PC-3 (cell line): Measurements from ENCODE around the gene TNS3. TPM values are rescaled to one million over a fixed set of nuclear protein-coding genes. Genes with fewer than 3 reads are reported as not detected.

ENCODE experiments used
- ATAC-seq: fragments of 200-7000 bp; cut with Tn5 transposase; 2 replicates; pipeline ENCODE4 v1.9.1; 2020; ENCODE audit warnings: mild to moderate bottlenecking, moderate library complexity
- BruUV-seq: library from RNA; stranded (reverse); fragments of 400-500 nt; replicated peaks from 2 replicates; lab custom pipeline; 2021; lab: Mats Ljungman, UMichigan
- CTCF ChIA-PET: fragments of 300-600 bp; sonication (Branson Sonifier 250); formaldehyde crosslinking; loops from one replicate; lab custom pipeline; 2022; ENCODE audit warnings: antibody characterized with exemption; lab: Charles Lee
- POLR2A ChIA-PET: fragments of 300-600 bp; sonication (Branson Sonifier 250); formaldehyde crosslinking; loops from one replicate; lab custom pipeline; 2022; ENCODE audit warnings: antibody characterized with exemption; ENCODE audit not compliant: unreplicated experiment; lab: Charles Lee
- DNase-seq: peaks from one replicate; pipeline ENCODE4 v3.0.0-alpha.2; 2015
- H2AFZ ChIP-seq: fragments of 300-600 bp; sonication (generic); 2 replicates; pipeline ENCODE4 v1.6.0; 2016; ENCODE audit warnings: antibody characterized with exemption, low read length
- H3F3A ChIP-seq: fragments of 300-600 bp; sonication (generic); one replicate; pipeline ENCODE4 v1.6.0; 2017; ENCODE audit warnings: antibody characterized with exemption, low read length, control low read depth, mild to moderate bottlenecking; ENCODE audit not compliant: unreplicated experiment
- H3K27ac ChIP-seq: fragments of 300-600 bp; sonication (generic); 2 replicates; pipeline ENCODE4 v1.5.1; 2016; ENCODE audit warnings: mild to moderate bottlenecking, low read length
- H3K27me3 ChIP-seq: fragments of 300-600 bp; sonication (generic); 2 replicates; pipeline ENCODE4 v1.6.1; 2016; ENCODE audit warnings: low read length, mixed read lengths
- H3K36me3 ChIP-seq: fragments of 300-600 bp; sonication (generic); 2 replicates; pipeline ENCODE4 v1.6.1; 2016; ENCODE audit warnings: low read depth, mixed run types, low read length, mixed read lengths
- H3K4me1 ChIP-seq: fragments of 300-600 bp; sonication (generic); 2 replicates; pipeline ENCODE4 v1.5.1; 2016; ENCODE audit warnings: low read length; ENCODE audit not compliant: insufficient read depth
- H3K4me2 ChIP-seq: fragments of 300-600 bp; sonication (generic); 2 replicates; pipeline ENCODE4 v1.6.0; 2016; ENCODE audit warnings: low read length
- H3K4me3 ChIP-seq: fragments of 300-600 bp; sonication (generic); 2 replicates; pipeline ENCODE4 v1.5.1; 2016; ENCODE audit warnings: mild to moderate bottlenecking, low read length, mixed read lengths
- H3K79me2 ChIP-seq: fragments of 300-600 bp; sonication (generic); 2 replicates; pipeline ENCODE4 v1.6.1; 2017; ENCODE audit warnings: low read length, mixed read lengths
- H3K9ac ChIP-seq: fragments of 300-600 bp; sonication (generic); 2 replicates; pipeline ENCODE4 v1.6.0; 2016; ENCODE audit warnings: mild to moderate bottlenecking, low read length
- H3K9me2 ChIP-seq: fragments of 300-600 bp; sonication (generic); replicated peaks from 2 replicates; pipeline ENCODE4 v1.6.1; 2016; ENCODE audit warnings: mixed run types, low read length, mixed read lengths
- H3K9me3 ChIP-seq: fragments of 300-600 bp; sonication (generic); 2 replicates; pipeline ENCODE4 v1.6.1; 2016; ENCODE audit warnings: low read length, mixed read lengths
- H4K20me1 ChIP-seq: fragments of 300-600 bp; sonication (generic); 2 replicates; pipeline ENCODE4 v1.6.1; 2016; ENCODE audit warnings: low read length, mixed read lengths
- CTCF ChIP-seq: fragments of 300-600 bp; sonication (generic); conservative IDR thresholded peaks from 2 replicates; pipeline ENCODE4 v1.5.1; 2017; ENCODE audit warnings: antibody characterized with exemption, low read depth, mild to moderate bottlenecking, low read length
- EZH2 ChIP-seq: fragments of 300-600 bp; sonication (generic); IDR thresholded peaks from one replicate; pipeline ENCODE4 v1.6.1; 2017; ENCODE audit warnings: antibody characterized with exemption, mild to moderate bottlenecking, low read length; ENCODE audit not compliant: unreplicated experiment
- EZH2phosphoT487 ChIP-seq: fragments of 300-600 bp; sonication (generic); IDR thresholded peaks from 2 replicates; pipeline ENCODE4 v1.6.1; 2018; ENCODE audit warnings: mild to moderate bottlenecking, antibody characterized with exemption, low read length, borderline replicate concordance
- intact Hi-C: fragments of 100-400 bp; cut with micrococcal nuclease; formaldehyde crosslinking; loops from 2 replicates; pipeline ENCODE4 v1.9.0; 2023
- total RNA-seq: library from RNA; depleted of rRNA; stranded (reverse); fragments of >200 nt; gene quantifications from 2 replicates; pipeline ENCODE4 v1.2.3, GENCODE V29; 2014

The TNS3 gene
- total RNA-seq, 1 experiment from 2014 or later = 72.3 TPM

GRCh38 chr7:47347346-47347745 lies 234.6 kb downstream of the TNS3 start:
- Histone ChIP-seq H3K9me3 (no peaks in the 10 kb centered on the region), H3K4me1 (no peaks in the 10 kb centered on the region), H3K27ac (no peak overlapping the region), H3K36me3 (peaks cover 27% of the 10 kb centered on the region), H3K9ac (no peak overlapping the region), H3K4me2 (no peak overlapping the region), H3K79me2 (no peaks in the 10 kb centered on the region), H3F3A (no peaks in the 10 kb centered on the region), H4K20me1 (peaks cover 4% of the 10 kb centered on the region; the same call in 1 of the 2 replicates), H3K4me3 (no peak overlapping the region), H3K9me2 (no peaks in the 10 kb centered on the region), H2AFZ (no peak overlapping the region), H3K27me3 (no peaks in the 10 kb centered on the region)
- DNase-seq (no peak), ATAC-seq (no peak)
- intact Hi-C loops = no loop called here
- ChIA-PET CTCF (no interaction called here), POLR2A (no interaction called here)
- BruUV-seq = no TSS peak
- no peak for TF ChIP-seq EZH2phosphoT487
- no peak for TF ChIP-seq CTCF
- TF ChIP-seq EZH2 = no peak

- H3K27ac ChIP-seq = no peak overlapping the region
- no peaks in the 10 kb centered on the region for H3K9me2 ChIP-seq
- H3K9ac ChIP-seq = no peak overlapping the region
- H3K9me3 ChIP-seq = no peaks in the 10 kb centered on the region
- no peak overlapping the region for H2AFZ ChIP-seq
- ATAC-seq = no peak
- H3K79me2 ChIP-seq = no peaks in the 10 kb centered on the region
- H3K36me3 ChIP-seq = peaks cover 35% of the 10 kb centered on the region
- H3K4me3 ChIP-seq = no peak overlapping the region
- H4K20me1 ChIP-seq = 0 out of 2 replicates have a peak, but pooled peaks cover 4% of the 10 kb centered on the region
- no peak for TF ChIP-seq EZH2
- TF ChIP-seq CTCF = no peak
- TF ChIP-seq EZH2phosphoT487 = no peak
- no peaks in the 10 kb centered on the region for H3K27me3 ChIP-seq
- H3K4me1 ChIP-seq = no peaks in the 10 kb centered on the region
- ChIA-PET CTCF (no interaction called here), POLR2A (no interaction called here)
- BruUV-seq = no TSS peak
- intact Hi-C loops = no loop called here
- no peak overlapping the region for H3K4me2 ChIP-seq
- no peak for DNase-seq
- H3F3A ChIP-seq = no peaks in the 10 kb centered on the region
Observed at GRCh38 chr7:47346377-47346914, 235.5 kb downstream of the TNS3 start.

- Histone ChIP-seq H2AFZ (no peak overlapping the region), H3K9me2 (no peaks in the 10 kb centered on the region), H3K9me3 (no peaks in the 10 kb centered on the region), H3F3A (no peaks in the 10 kb centered on the region), H3K4me3 (no peak overlapping the region), H4K20me1 (0 out of 2 replicates have a peak, but pooled peaks cover 4% of the 10 kb centered on the region), H3K27ac (no peak overlapping the region), H3K79me2 (no peaks in the 10 kb centered on the region), H3K27me3 (no peaks in the 10 kb centered on the region), H3K4me2 (no peak overlapping the region), H3K4me1 (no peaks in the 10 kb centered on the region), H3K9ac (no peak overlapping the region), H3K36me3 (peaks cover 40% of the 10 kb centered on the region)
- ATAC-seq = no peak
- TF ChIP-seq EZH2 (no peak), CTCF (no peak), EZH2phosphoT487 (no peak)
- DNase-seq = no peak
- ChIA-PET POLR2A (no interaction called here), CTCF (no interaction called here)
- BruUV-seq = no TSS peak
- intact Hi-C loops = no loop called here
Observed at GRCh38 chr7:47345857-47346298, 236.0 kb downstream of the TNS3 start.
